SKM-1 treated with dmso at 0.1 percent for 144 hours (cell line): ENCODE measurements around the gene ZNF888.
"Not testable (repeated sequence)": the region's sequence is repeated elsewhere in the genome, so short reads cannot be mapped to it uniquely, and the experiment has no call there.

ENCODE experiments used
- DNase-seq: peaks from one replicate; lab custom pipeline; 2025; ENCODE audit not compliant: unreplicated experiment; lab: John Stamatoyannopoulos, UW

ZNF888 gene

DNA sequence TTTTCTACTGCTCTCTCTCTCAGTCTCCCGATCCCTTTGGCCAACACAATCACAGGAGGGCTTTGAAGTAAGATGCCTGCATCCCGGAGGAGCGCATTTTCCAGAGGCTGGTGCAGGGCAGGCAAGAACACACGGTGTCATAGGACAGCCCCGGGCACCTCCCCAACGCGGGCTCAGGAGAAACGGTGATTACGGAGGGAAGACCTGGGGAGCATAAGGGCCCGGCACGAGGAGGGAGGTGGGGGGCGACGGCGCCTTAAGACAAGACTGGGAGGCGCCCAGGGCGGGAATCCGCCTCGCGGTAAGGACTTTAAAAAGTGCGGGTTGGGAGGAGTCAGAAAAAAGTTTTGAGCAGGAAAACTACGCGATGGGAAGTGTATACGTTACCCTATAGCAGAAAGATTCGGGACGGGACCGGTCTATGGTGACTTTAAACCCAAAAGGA lies 18.7 kb upstream of the ZNF888 start:
- DNase-seq, result no peak

DNA sequence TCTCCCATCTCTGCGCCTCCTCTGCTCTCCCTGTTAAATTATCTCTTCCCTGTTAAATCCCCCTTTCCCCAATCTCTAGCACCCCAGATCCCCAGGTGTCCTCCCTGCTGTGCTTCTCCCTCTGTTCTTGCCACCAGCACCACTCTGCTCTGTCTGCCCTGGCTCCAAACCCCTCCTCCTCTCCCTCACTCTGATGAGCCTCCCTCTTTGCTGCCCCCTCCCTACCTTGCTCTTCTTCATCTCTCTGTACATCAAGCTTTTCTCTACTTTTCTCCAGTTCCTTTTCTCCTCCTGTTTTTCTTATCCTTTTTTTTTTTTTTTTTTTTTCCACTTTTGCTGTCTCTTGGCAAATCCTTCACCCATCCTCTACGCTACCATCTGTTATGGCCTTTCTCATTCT lies 18.3 kb upstream of the ZNF888 start:
- not testable (repeated sequence) for DNase-seq

GRCh38 chr19:52940905-52941304 lies 17.7 kb upstream of the ZNF888 start:
- not testable (repeated sequence) for DNase-seq

- no peak for DNase-seq
Measured at GRCh38 chr19:52938761-52939160, 15.5 kb upstream of the ZNF888 start.

DNA sequence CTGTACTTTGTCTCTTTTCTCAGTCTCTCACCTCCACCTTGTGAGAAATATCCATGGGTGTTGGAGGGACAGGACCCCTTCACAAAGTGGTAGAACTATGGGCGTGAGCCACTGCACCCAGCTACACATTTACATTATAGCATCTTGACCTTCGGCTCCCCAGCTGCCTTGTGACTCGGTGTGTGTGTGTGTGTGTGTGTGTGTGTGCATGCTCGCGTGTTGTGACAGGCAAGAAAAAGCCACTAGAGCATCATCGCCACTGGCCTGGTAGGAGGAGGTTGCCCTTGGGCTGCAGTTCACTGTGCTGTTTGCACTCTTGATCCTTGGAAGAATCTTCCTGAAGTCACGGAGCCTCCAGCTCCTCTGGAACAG lies 13.7 kb upstream of the ZNF888 start:
- no peak for DNase-seq

DNA sequence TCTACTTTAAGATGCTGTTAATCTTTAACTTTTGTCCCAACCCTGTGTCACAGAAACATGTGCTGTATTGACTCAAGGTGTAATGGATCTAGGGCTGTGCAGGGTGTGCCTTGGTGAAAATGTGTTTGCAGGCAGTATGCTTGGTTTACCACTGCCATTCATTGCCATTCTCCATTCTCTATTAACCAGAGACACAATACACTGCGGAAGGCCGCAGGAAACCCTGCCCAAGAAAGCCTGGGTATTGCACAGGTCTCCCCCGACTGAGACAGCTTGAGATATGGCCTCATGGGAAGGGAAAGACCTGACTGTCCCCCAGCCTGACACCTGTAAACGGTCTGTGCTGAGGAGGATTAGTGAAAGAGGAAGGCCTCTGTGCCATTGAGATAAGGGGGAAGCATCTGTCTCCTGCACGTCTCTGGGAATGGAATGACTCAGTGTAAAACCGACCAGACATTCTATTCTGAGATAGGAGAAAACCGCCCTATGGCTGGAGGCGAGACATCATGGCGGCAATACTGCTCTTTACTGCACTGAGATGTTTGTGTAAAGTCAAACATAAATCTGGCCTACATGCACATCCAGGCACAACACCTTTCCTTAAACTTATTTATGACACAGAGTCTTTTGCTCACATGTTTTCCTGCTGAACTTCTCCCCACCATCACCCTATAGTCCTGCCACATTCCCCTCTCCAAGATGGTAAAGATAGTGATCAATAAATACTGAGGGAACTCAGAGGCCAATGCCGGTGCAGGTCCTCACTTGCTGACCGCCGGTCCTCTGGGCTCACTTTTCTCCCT lies 13.1 kb upstream of the ZNF888 start:
- peak; percentile 37 for DNase-seq

GRCh38 chr19:52935434-52935833 lies 12.2 kb upstream of the ZNF888 start:
- no peak for DNase-seq

GRCh38 chr19:52924641-52925040 lies 1.4 kb upstream of the ZNF888 start:
- DNase-seq, result not testable (repeated sequence)

DNA sequence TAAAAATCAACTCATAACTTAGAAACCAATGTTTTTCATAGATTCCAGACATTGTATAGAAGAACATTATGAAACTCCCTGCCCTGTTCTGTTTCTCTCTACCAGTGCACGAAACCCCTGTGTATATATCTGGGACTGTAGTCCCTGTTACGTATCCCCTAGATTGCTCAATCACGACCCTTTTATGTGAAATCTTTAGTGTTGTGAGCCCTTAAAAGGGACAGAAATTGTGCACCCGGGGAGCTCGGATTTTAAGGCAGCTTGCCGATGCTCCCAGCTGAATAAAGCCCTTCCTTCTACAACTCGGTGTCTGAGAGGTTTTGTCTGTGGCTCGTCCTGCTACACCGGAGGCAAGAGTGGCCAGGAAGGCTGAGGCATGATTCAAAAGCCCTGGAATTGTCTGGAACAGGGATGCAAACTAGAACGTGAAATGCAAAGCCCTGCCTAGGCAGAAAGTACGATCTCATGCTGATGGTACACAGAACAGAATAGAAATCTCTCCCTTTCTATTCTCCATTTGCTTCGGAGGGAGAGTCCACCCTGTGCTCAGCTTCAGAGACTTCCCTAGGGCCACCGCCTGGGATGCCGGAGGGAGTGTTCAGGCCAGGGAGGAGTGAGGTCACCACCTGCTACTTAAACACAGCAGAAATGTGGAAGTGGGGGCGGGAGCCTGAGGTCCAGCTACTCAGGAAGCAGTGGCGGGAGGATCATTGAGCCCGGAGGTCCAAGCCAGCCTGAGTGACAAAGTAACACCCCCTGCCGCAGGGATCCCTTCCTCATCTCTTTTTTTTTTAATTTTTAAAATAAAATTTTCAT lies 758 bp upstream of the ZNF888 start:
- DNase-seq, result peak; percentile 17

DNA sequence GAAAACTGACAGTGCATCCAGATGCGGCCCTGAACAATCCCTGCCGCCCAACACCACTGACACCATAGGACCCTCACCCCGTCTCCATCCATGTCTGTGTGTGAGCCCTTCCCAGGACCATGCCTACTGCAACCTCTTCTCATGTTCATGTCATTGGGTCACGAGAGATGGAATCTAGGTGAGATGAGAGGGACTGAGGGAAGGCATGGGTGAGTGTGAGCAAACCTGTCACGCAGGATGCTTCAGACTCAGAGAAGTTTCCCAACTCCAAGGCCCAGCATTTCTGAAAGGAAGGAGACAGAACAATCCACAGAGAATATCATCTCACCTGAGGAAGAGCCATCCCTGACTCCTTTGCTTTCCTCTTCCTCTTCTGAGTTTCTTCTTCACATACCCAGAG lies 5.7 kb downstream of the ZNF888 start:
- DNase-seq, result no peak

DNA sequence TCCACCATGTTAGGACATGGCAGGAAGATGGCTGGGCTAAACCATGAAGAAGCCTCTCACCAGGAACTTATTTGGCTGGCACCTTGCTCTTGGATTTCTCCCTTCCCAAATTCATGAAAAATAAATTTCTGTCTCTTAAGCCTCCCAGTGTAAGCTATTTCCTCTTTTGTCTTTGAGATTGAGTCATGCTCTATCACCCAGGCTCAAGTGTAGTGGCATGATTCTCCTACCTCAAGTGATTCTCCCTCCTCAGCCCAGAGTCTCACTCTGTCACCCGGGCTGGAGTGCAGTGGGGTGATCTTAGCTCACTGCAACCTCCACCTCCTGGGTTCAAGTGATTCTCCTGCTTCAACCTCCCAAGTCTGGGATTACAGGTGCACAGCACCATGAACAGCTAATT lies 12.6 kb downstream of the ZNF888 start:
- no peak for DNase-seq

DNA sequence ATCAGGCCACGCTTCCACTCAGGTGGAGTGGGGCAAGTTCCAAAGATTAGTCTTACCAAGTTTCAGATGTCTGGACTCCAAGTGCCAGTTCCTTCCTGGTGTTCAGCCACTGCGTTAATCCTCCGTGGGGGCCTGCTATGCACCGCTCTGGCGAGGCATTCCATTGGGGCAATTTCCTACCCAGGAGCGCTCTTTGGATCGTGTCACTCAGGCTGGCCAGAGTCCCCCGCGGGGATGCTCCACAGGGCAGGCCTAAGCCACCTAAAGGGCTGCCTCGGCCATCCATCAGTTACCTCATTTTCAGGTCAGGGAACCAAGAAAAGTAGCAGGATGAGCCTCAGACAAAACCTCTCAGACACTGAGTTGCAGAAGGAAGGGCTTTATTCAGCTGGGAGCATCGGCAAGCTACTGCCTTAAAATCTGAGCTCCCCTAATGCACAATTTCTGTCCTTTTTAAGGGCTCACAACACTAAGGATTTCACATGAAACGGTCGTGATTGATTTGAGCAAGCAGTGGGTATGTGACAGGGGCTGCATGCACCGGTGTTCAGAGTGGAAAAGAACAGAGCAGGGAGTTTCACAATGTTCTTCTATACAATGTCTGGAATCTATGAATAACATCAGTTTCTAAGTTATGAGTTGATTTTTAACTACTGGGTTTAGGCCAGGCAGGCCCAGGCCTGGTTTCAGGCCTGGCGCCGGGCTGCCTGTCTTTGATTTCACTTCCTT lies 19.0 kb downstream of the ZNF888 start:
- not testable (repeated sequence) for DNase-seq

DNA sequence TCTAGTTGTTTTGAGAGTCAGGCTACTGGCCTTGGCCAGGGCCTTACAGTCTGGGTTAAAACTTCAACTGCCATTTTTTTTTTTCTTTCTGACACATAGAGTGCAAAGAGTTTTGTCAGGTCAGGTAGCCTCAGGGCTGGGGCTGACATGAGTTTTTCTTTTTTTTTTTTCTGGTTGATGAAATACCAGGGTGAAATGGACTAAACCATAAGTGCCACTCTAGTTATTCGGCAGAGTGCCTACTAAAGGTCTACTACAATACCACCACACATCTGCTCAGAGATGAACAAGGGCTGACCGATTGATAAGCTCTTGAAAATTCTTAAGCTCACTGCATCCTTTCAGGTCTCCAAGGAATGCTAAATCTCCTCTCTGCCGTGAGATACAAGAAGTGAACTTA lies 21.4 kb downstream of the ZNF888 start:
- DNase-seq, result no peak

DNA sequence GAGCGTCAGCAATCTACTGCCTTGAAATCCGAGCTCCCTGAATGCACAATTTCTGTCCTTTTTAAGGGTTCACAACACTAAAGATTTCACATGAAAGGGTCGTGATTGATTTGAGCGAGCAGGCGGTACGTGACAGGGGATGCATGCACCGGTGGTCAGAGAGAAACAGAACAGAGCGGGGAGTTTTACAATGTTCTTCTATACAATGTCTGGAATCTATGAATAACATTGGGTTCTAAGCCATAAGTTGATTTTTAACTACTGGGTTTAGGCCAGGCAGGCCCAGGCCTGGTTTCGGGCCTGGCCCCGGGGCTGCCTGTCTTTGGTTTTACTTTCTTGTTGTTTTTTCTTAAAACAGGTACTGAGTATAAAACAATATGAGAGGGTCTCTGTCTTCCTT lies 24.6 kb downstream of the ZNF888 start:
- DNase-seq, result not testable (repeated sequence)

DNA sequence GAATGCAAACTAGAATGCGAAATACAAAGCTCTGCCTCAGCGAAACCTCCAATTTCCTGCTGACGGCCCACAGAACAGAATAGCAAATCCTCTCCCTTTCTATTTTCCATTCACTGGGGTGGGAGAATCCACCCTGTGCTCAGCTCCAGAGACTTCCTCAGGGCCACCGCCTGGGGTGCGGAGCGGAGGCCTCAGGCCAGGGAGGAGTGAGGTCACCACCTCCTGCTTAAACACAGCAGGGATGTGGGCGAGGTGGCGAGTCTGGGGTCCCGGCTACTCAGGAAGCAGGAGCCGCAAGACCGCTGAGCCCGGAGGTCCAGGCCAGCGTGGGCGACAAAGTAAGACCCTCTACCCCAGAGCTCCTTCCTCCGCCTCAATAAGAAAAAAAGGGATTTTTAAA lies 25.1 kb downstream of the ZNF888 start:
- DNase-seq, result no peak

- peak; percentile 78 for DNase-seq
Measured at GRCh38 chr19:52897138-52897935, 25.9 kb downstream of the ZNF888 start, which contains the start of gene ZNF320. TSS of gene ZNF320 (minus strand) at chr19:52897635. CDS start at chr19:52890255, 7,380 bp downstream.

DNA sequence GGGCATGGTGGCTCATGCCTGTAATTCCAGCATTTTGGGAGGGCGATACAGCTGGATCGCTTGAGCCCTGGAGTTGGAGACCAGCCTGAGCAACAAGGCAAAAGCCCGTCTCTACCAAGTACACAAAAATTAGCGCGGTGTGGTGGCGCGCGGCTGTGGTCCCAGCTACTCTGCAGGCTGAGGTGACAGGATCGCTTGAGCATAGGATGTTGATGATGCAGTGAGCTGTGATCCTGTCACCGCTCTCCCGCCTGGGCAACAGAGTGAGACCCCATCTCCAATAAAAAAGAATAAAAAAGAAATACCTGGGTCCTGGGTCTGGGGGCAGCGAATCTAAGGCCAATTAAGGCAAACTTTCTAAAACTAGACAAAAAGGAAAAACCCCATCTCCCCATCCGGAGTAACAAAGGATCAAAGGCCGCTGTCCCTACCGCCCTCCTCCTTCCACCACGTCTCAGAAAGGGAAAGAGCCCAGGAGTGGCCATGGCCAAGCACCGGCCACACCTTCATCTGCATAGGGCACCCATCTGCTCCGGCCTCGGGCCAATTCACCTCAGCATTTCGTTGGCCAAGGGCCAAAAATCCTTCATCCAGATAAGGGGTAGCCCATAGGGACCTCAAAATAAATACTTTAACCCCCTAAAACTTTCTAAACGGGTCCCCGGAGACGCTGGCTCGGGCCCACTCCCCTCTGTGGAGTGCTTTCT lies 26.6 kb downstream of the ZNF888 start:
- DNase-seq, result no peak

GRCh38 chr19:52891336-52891735 lies 31.9 kb downstream of the ZNF888 start:
- no peak for DNase-seq

DNA sequence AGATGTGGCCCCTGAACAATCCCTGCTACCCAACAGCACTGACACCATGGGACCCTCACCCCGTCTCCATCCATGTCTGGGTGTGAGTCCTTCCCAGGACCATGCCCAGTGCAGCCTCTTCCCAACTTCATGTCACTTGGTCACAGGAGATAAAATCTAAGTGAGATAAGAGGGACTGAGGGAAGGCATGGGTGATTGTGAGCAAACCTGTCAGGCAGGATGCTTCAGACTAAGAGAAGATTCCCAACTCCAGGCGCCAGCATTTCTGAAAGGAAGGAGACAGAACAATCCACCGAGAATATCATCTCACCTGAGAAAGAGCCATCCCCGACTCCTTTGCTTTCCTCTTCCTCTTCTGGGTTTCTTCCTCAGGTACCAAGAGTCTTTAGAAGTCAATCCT lies 33.3 kb downstream of the ZNF888 start:
- DNase-seq, result no peak

DNA sequence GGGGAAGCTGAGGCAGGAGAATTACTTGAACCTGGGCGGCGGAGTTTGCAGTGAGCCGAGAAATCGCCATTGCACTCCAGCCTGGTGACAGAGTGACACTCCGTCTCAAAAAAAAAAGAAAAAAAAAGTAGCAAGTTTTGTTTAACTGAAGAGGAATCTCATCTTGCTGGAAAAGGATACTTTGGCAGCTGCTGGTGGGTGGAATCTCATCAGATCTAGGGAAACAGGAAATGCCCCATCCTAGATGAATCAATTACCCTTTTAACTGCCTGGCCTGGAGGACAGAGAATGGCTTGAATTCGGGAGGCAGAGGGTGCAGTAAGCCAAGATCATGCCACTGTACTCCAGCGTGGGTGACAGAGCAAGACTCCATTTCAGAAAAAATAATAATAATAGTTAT lies 34.2 kb downstream of the ZNF888 start:
- no peak for DNase-seq
